ENCODE results near the gene PLIN4.

DNA sequence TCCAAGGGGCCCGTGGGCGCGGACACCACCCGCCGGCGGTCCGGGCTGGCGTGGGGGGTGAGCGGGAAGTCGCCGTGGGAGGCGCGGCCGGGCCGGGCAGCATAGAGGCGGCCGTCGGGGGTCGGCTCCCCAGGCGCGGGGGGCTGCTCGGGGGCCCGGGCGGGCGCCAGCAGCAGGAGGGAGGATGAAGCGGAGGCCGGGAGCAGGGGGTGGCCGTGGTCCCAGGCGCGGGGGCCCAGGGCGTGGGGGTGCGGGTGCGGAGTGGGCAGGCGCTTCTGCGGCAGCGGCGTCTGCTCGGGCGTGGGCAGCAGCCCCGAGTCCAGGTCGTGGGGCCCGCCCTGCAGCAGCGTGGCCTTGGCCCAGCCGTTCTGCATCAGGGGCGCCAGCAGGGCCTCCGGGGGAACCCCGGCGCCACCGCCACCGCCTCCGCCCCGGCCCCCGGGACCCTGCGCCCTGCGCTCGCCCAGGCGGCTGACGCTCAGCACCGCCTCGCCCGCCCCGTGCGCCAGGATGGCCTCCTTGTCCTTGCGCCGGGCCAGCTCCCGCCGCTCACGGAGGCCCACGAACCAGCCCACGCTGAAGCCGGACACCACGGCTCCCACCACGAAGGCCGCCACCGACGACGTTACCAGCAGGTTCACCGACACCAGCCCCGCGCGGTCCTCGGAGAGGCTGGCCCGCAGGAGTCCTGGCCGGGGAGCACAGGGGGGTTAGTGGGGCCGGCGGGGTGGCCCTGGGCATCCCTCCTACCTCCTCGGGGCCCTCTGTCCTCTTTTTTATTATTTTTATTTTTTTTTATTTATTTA is 25.8 kb upstream of the PLIN4 start:
- TF ChIP-seq, protein P1, sequence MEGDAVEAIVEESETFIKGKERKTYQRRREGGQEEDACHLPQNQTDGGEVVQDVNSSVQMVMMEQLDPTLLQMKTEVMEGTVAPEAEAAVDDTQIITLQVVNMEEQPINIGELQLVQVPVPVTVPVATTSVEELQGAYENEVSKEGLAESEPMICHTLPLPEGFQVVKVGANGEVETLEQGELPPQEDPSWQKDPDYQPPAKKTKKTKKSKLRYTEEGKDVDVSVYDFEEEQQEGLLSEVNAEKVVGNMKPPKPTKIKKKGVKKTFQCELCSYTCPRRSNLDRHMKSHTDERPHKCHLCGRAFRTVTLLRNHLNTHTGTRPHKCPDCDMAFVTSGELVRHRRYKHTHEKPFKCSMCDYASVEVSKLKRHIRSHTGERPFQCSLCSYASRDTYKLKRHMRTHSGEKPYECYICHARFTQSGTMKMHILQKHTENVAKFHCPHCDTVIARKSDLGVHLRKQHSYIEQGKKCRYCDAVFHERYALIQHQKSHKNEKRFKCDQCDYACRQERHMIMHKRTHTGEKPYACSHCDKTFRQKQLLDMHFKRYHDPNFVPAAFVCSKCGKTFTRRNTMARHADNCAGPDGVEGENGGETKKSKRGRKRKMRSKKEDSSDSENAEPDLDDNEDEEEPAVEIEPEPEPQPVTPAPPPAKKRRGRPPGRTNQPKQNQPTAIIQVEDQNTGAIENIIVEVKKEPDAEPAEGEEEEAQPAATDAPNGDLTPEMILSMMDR (IDR thresholded peaks at IDR 0.05), result no peak
- no peak for TF ChIP-seq POLR2A (IDR thresholded peaks at IDR 0.05)
- TF ChIP-seq EP300 (IDR thresholded peaks at IDR 0.05), result no peak
- no peak for TF ChIP-seq POLR2AphosphoS5 (IDR thresholded peaks at IDR 0.05)

All from stomach (tissue), 4 donors.